Measurements from ENCODE around the gene CWC27. TPM values are rescaled to one million over a fixed set of nuclear protein-coding genes. Genes with fewer than 3 reads are reported as not detected.

Gene CWC27
- total RNA-seq, 1 donor from 2014 or later, result 19.2 TPM

DNA sequence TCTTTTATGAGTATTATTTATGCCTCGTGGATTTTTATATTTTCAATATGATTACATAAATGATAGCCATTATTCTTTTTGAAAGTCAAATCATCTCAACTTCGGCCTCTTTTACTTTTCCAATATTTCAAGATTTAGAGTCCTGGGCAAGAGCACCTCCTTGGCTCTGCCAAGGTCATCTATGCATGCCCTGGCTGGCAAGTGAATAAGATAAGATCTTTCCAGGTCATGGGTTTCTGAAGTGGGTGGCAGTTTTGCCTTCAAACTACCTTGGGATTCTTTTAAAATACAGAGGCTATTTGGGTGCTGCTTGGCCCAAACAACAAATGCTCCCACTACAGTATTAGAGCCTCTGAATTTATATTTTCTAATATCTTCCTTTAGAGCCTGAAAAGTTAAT is 95.4 kb downstream of the CWC27 start:
- Histone ChIP-seq H3K27ac (no peak overlapping the region), H3K27me3 (no peaks in the 10 kb centered on the region), H3K36me3 (no peaks in the 10 kb centered on the region), H3K4me3 (no peak overlapping the region), H3K9me3 (no peaks in the 10 kb centered on the region), H3K4me1 (no peaks in the 10 kb centered on the region)
- DNase-seq (ENCODE audit: extremely low spot score in 2 of 2), result no peak
- intact Hi-C loops (cut with DNase I), result no loop called here
- TF ChIP-seq, protein P1, sequence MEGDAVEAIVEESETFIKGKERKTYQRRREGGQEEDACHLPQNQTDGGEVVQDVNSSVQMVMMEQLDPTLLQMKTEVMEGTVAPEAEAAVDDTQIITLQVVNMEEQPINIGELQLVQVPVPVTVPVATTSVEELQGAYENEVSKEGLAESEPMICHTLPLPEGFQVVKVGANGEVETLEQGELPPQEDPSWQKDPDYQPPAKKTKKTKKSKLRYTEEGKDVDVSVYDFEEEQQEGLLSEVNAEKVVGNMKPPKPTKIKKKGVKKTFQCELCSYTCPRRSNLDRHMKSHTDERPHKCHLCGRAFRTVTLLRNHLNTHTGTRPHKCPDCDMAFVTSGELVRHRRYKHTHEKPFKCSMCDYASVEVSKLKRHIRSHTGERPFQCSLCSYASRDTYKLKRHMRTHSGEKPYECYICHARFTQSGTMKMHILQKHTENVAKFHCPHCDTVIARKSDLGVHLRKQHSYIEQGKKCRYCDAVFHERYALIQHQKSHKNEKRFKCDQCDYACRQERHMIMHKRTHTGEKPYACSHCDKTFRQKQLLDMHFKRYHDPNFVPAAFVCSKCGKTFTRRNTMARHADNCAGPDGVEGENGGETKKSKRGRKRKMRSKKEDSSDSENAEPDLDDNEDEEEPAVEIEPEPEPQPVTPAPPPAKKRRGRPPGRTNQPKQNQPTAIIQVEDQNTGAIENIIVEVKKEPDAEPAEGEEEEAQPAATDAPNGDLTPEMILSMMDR (IDR thresholded peaks at IDR 0.05), result no peak
- TF ChIP-seq POLR2AphosphoS5 (IDR thresholded peaks at IDR 0.05; ENCODE audit: insufficient read depth in 1 of 2, low read depth in 1 of 2) (no peak), POLR2A (IDR thresholded peaks at IDR 0.05) (no peak)

DNA sequence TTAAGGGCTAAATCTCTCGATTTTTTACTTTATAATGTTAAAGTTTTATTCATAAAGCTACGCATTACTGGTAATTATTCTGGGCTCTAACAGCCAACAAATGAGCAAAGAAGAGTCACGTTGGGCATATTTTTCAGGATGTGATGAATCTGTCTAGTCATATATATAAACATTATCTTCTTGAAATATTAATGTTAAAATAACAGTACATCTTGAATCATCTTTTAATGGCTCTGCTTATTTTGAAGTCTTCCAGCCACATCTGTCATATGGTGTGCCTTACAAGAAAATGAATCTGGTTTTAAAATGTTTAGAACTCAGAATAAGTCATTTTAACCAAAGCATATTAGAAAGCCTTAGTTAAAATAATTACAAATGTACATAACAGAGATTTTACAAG is 96.9 kb downstream of the CWC27 start:
- no peaks in the 10 kb centered on the region for H3K4me1 ChIP-seq
- DNase-seq (ENCODE audit: extremely low spot score in 2 of 2), result no peak
- no peaks in the 10 kb centered on the region for H3K9me3 ChIP-seq

DNA sequence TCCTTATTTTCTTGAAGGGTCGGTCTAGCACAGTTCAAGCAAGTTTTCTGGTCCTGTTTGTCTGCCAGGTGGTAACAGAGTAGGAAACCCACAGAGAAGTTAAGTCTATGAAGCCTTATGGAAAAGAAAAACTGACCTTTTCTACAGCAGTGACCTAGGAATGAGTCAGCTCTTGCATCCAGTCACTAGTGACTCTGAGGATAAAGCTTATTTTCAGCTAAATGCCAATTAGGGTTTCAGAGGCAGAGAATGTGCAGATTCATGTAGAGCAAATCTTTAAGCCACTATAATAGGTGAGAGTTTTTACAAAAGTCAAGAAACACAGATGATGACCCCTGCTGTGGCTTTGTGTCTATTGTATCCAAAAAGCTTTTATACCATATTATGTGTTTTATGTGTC is 100.7 kb downstream of the CWC27 start:
- Histone ChIP-seq H3K27me3 (no peaks in the 10 kb centered on the region), H3K4me3 (no peak overlapping the region), H3K9me3 (no peaks in the 10 kb centered on the region), H3K27ac (no peak overlapping the region), H3K4me1 (no peaks in the 10 kb centered on the region), H3K36me3 (no peaks in the 10 kb centered on the region)
- DNase-seq (ENCODE audit: extremely low spot score in 2 of 2), result no peak
- intact Hi-C loops (cut with DNase I), result no loop called here
- TF ChIP-seq, protein P1 (IDR thresholded peaks at IDR 0.05), result no peak
- TF ChIP-seq POLR2A (IDR thresholded peaks at IDR 0.05) (no peak), POLR2AphosphoS5 (IDR thresholded peaks at IDR 0.05; ENCODE audit: insufficient read depth in 1 of 2, low read depth in 1 of 2) (no peak)

More for the DNA sequence above, 96.9 kb downstream of the CWC27 start:
- H3K27me3 ChIP-seq, result no peaks in the 10 kb centered on the region
- intact Hi-C loops (cut with DNase I), result no loop called here
- H3K27ac ChIP-seq, result no peak overlapping the region
- H3K36me3 ChIP-seq, result no peaks in the 10 kb centered on the region
- TF ChIP-seq POLR2AphosphoS5 (IDR thresholded peaks at IDR 0.05; ENCODE audit: insufficient read depth in 1 of 2, low read depth in 1 of 2) (no peak), POLR2A (IDR thresholded peaks at IDR 0.05) (no peak)
- TF ChIP-seq, protein P1 (IDR thresholded peaks at IDR 0.05), result no peak
- H3K4me3 ChIP-seq, result no peak overlapping the region

DNA sequence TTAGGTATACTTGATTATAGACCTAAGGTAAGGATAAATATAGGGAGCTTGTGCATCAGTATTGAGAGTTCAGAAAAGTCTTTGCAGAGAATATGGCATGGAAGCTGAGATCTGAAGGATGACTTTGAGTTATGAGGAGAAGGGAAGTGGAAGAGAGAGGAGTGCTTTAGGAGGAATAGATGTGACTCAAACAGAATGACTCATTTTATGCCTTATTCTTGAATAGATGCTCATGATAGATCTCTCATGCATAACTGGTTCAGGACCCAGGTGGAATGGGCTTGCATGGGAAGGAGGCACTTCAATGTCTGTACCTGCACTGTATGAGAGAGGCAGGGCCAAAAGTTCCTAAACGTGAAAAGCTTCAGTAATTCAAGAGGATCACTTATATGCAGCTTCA is 103.3 kb downstream of the CWC27 start:
- Histone ChIP-seq H3K27me3 (no peaks in the 10 kb centered on the region), H3K36me3 (no peaks in the 10 kb centered on the region), H3K4me3 (no peak overlapping the region), H3K9me3 (no peaks in the 10 kb centered on the region), H3K27ac (no peak overlapping the region), H3K4me1 (no peaks in the 10 kb centered on the region)
- no peak for TF ChIP-seq POLR2AphosphoS5 (IDR thresholded peaks at IDR 0.05; ENCODE audit: insufficient read depth in 1 of 2, low read depth in 1 of 2)
- TF ChIP-seq, protein P1 (IDR thresholded peaks at IDR 0.05), result no peak
- TF ChIP-seq POLR2A (IDR thresholded peaks at IDR 0.05), result no peak
- DNase-seq (ENCODE audit: extremely low spot score in 2 of 2), result no peak
- intact Hi-C loops (cut with DNase I), result no loop called here

DNA sequence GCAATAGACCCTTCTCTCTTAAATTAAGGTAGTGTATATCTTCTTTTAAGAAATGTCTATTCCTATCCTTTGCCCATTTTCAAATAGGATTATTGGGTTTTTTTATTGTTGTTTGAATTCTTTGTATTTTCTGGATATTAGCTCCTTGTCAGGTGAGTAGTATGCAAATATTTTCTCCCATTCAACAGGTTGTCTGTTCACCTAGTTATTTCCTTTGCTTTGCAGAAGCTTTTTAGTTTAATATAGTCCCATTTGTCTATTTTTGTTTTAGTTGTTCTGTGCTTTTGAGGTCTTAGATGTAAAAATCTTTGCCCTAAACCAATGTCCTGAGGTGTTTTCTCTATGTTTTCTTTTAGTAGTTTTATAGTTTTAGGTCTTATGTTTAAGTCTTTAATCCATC is 104.7 kb downstream of the CWC27 start:
- H3K4me3 ChIP-seq, result no peak overlapping the region
- DNase-seq (ENCODE audit: extremely low spot score in 2 of 2), result no peak
- no peaks in the 10 kb centered on the region for H3K9me3 ChIP-seq
- H3K4me1 ChIP-seq, result no peaks in the 10 kb centered on the region
- H3K36me3 ChIP-seq, result no peaks in the 10 kb centered on the region
- intact Hi-C loops (cut with DNase I), result no loop called here
- TF ChIP-seq, protein P1 (IDR thresholded peaks at IDR 0.05), result no peak
- no peak for TF ChIP-seq POLR2A (IDR thresholded peaks at IDR 0.05)
- no peak for TF ChIP-seq POLR2AphosphoS5 (IDR thresholded peaks at IDR 0.05; ENCODE audit: insufficient read depth in 1 of 2, low read depth in 1 of 2)
- H3K27me3 ChIP-seq, result no peaks in the 10 kb centered on the region
- H3K27ac ChIP-seq, result no peak overlapping the region

All from vagina (tissue), 2 donors.